ENCODE results near the gene GPR137B. TPM values are rescaled to one million over a fixed set of nuclear protein-coding genes. Genes with fewer than 3 reads are reported as not detected.

GPR137B gene
- total and polyA plus RNA-seq, 10 donors: 5.2 to 54.8 (median 37.6) TPM

- no peak for DNase-seq
- H3K4me1 ChIP-seq: no peaks in the 10 kb centered on the region
- H3K36me3 ChIP-seq: no peaks in the 10 kb centered on the region
- no peak overlapping the region for H3K27ac ChIP-seq
- intact Hi-C loops (cut with DNase I; ENCODE audit: low total_unique reads): no loop called here
- H3K4me3 ChIP-seq: no peak overlapping the region
- H3K27me3 ChIP-seq (replicated peaks in 1 of 7): peaks cover 0 to 30% (median 0%) of the 10 kb centered on the region in 7 donors
- peaks cover 0 to 4% (median 0%) of the 10 kb centered on the region in 8 donors for H3K9me3 ChIP-seq
- no peak for TF ChIP-seq CTCF (IDR thresholded peaks at IDR 0.05 in 8 of 11, conservative IDR thresholded peaks at IDR 0.05 in 3 of 11)
- WGBS, 5 donors: 63 to 72% (median 70%) methylated on average over 5 of the region's 5 CpGs
These were observed 9.8 kb upstream of the GPR137B start for GRCh38 chr1:236132420-236133046.

GRCh38 chr1:236133339-236133738 lies 9.0 kb upstream of the GPR137B start:
- H3K27me3 ChIP-seq (replicated peaks in 1 of 7): peaks cover 0 to 37% (median 5%) of the 10 kb centered on the region in 7 donors
- peaks cover 0 to 4% (median 0%) of the 10 kb centered on the region in 8 donors for H3K9me3 ChIP-seq
- no peaks in the 10 kb centered on the region for H3K36me3 ChIP-seq
- WGBS, 5 donors: 65 to 82% (median 70%) methylated on average over 7 of the region's 7 CpGs
- H3K4me1 ChIP-seq: no peaks in the 10 kb centered on the region
- TF ChIP-seq CTCF (IDR thresholded peaks at IDR 0.05 in 8 of 11, conservative IDR thresholded peaks at IDR 0.05 in 3 of 11) (no peak), POLR2AphosphoS5 (IDR thresholded peaks at IDR 0.05) (no peak), POLR2A (IDR thresholded peaks at IDR 0.05) (no peak)
- no peak for DNase-seq
- intact Hi-C loops (cut with DNase I; ENCODE audit: low total_unique reads): no loop called here
- no peak overlapping the region for H3K4me3 ChIP-seq
- H3K27ac ChIP-seq: no peak overlapping the region

DNA sequence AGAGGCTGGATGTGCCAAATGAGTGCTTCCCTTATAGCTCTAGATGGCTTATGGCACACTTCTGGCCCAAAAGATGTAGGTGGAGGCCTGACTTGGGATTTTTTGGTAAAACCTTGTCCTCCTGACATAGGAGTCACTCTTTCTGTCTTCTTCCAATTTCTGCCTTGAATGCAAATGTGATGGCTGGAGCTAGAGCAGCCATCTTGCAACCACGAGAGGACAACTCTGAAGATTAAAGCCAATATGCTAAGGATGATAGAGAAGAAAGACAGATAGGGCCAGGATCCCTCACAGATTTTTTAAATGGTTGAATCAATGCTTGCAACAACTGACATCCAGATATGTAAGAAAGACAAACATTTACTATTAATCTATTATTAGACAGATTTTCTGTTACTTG lies 8.5 kb upstream of the GPR137B start:
- TF ChIP-seq CTCF (IDR thresholded peaks at IDR 0.05 in 8 of 11, conservative IDR thresholded peaks at IDR 0.05 in 3 of 11) (no peak), POLR2A (IDR thresholded peaks at IDR 0.05) (no peak), POLR2AphosphoS5 (IDR thresholded peaks at IDR 0.05) (no peak)
- Histone ChIP-seq H3K9me3 (peaks cover 0 to 4% (median 0%) of the 10 kb centered on the region in 8 donors), H3K27ac (no peak overlapping the region), H3K36me3 (no peaks in the 10 kb centered on the region), H3K27me3 (replicated peaks in 1 of 7) (peaks cover 0 to 33% (median 5%) of the 10 kb centered on the region in 7 donors), H3K4me1 (no peaks in the 10 kb centered on the region), H3K4me3 (no peak overlapping the region)
- intact Hi-C loops (cut with DNase I; ENCODE audit: low total_unique reads): no loop called here
- 82 to 94% (median 90%) methylated on average over 1 of the region's 1 CpG for WGBS, 5 donors
- no peak for DNase-seq

DNA sequence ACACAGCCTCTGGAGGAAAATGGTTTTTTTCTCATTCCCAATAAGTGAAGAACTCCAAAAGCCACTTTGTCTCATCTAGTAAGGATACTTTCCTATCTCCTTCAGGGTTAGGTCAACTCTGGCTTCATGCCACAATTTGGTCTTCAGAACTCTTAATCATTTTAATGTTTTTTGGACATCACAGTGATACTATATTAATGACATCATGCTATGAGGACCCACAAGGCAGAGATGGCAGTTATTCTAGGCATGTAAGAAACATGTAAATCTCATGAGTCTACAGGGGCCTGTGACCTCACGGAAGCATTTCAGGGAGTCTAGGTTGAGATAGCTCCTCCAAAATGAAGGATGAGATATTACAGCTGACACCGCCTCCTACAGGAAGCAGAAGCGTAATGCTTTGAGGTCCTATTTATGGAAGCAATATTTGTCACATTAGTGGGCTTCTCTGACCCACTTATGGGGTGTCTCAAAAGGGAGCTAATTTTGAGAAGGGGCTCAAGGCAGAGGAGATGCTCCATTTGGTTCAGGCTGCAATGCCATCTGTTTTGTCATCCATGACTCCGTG lies 5.0 kb upstream of the GPR137B start:
- no peak for DNase-seq

More for the DNA sequence above, 5.0 kb upstream of the GPR137B start:
- 76 to 96% (median 82%) methylated on average over 4 of the region's 4 CpGs for WGBS, 5 donors
- H3K9me3 ChIP-seq: peaks cover 0 to 4% (median 0%) of the 10 kb centered on the region in 8 donors
- no peak overlapping the region for H3K27ac ChIP-seq
- H3K4me3 ChIP-seq: no peak overlapping the region
- TF ChIP-seq CTCF (IDR thresholded peaks at IDR 0.05 in 8 of 11, conservative IDR thresholded peaks at IDR 0.05 in 3 of 11) (no peak), POLR2A (IDR thresholded peaks at IDR 0.05) (no peak), POLR2AphosphoS5 (IDR thresholded peaks at IDR 0.05) (no peak)
- peaks cover 0 to 13% (median 9%) of the 10 kb centered on the region in 6 donors for H3K4me1 ChIP-seq
- peaks cover 0 to 57% (median 20%) of the 10 kb centered on the region in 7 donors for H3K27me3 ChIP-seq (replicated peaks in 1 of 7)
- H3K36me3 ChIP-seq: no peaks in the 10 kb centered on the region
- intact Hi-C loops (cut with DNase I; ENCODE audit: low total_unique reads): no loop called here
